ENCODE data around the gene FURIN. TPM values are rescaled to one million over a fixed set of nuclear protein-coding genes. Genes with fewer than 3 reads are reported as not detected.

The FURIN gene
- polyA plus RNA-seq, 1 of the 3 experiments (the other 2 are of a cell fraction), result 40.8 TPM

GRCh38 chr15:90911906-90912769 is 43.8 kb downstream of the FURIN start:
- CTCF ChIA-PET, result interaction anchor here (1.0 kb wide), 1 partner anchor 23 kb away, joined by 4 read pairs; the partner anchor contains the start of gene UNC45A
- Histone ChIP-seq H3K4me2 (no peak overlapping the region), H3K9me3 (no peaks in the 10 kb centered on the region), H3K79me2 (ENCODE audit: insufficient read depth) (no peaks in the 10 kb centered on the region), H3F3A (replicated peaks; ENCODE audit: insufficient read depth) (no peaks in the 10 kb centered on the region), H3K27me3 (ENCODE audit: insufficient read depth) (no peaks in the 10 kb centered on the region), H3K9ac (no peak overlapping the region), H2AFZ (ENCODE audit: low read depth) (no peak overlapping the region), H3K4me3 (ENCODE audit: low read depth in 2 of 2, low read length in 1 of 2) (no peak overlapping the region), H3K27ac (ENCODE audit: low read depth in 2 of 2, low read length in 1 of 2) (no peak overlapping the region), H4K20me1 (ENCODE audit: insufficient read depth) (no peaks in the 10 kb centered on the region), H3K9me2 (no peaks in the 10 kb centered on the region), H3K4me1 (ENCODE audit: control insufficient read depth in 1 of 2, insufficient read depth in 2 of 2, low read depth in 1 of 2, low read length in 1 of 2) (no peaks in the 10 kb centered on the region), H3K36me3 (replicated peaks in 1 of 2; ENCODE audit: control insufficient read depth in 1 of 2, insufficient read depth in 2 of 2, low read length in 1 of 2) (peaks cover 0 to 65% of the 10 kb centered on the region in 2 experiments)
- POLR2A ChIA-PET, result no interaction called here
- WGBS (ENCODE audit: low lambda C conversion rate), result 93% methylated on average over 14 of the region's 30 CpGs
- DNase-seq, result no peak
- TF ChIP-seq ZBTB33 (IDR thresholded peaks at IDR 0.05; ENCODE audit: borderline replicate concordance, low read depth), result no peak
- no peak for TF ChIP-seq EZH2phosphoT487 (IDR thresholded peaks at IDR 0.05; ENCODE audit: borderline replicate concordance, low read depth)
- no peak for TF ChIP-seq RXRA (IDR thresholded peaks at IDR 0.05; ENCODE audit: borderline replicate concordance, low read depth)
- no peak for TF ChIP-seq MEF2A (IDR thresholded peaks at IDR 0.05; ENCODE audit: borderline replicate concordance, low read depth)
- no peak for TF ChIP-seq FOSL2 (IDR thresholded peaks at IDR 0.05; ENCODE audit: borderline replicate concordance, low read depth)
- TF ChIP-seq, protein P1, sequence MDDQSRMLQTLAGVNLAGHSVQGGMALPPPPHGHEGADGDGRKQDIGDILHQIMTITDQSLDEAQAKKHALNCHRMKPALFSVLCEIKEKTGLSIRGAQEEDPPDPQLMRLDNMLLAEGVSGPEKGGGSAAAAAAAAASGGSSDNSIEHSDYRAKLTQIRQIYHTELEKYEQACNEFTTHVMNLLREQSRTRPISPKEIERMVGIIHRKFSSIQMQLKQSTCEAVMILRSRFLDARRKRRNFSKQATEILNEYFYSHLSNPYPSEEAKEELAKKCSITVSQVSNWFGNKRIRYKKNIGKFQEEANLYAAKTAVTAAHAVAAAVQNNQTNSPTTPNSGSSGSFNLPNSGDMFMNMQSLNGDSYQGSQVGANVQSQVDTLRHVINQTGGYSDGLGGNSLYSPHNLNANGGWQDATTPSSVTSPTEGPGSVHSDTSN (IDR thresholded peaks at IDR 0.05), result no peak
- no peak for TF ChIP-seq NFIC (IDR thresholded peaks at IDR 0.05; ENCODE audit: borderline replicate concordance)
- TF ChIP-seq USF1 (IDR thresholded peaks at IDR 0.05; ENCODE audit: borderline replicate concordance, low read depth), result no peak
- TF ChIP-seq, protein P2, sequence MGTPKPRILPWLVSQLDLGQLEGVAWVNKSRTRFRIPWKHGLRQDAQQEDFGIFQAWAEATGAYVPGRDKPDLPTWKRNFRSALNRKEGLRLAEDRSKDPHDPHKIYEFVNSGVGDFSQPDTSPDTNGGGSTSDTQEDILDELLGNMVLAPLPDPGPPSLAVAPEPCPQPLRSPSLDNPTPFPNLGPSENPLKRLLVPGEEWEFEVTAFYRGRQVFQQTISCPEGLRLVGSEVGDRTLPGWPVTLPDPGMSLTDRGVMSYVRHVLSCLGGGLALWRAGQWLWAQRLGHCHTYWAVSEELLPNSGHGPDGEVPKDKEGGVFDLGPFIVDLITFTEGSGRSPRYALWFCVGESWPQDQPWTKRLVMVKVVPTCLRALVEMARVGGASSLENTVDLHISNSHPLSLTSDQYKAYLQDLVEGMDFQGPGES (IDR thresholded peaks at IDR 0.05; ENCODE audit: low read depth, low read length), result no peak
- no peak for TF ChIP-seq GATA2 (CRISPR knock-in tag; IDR thresholded peaks at IDR 0.05)
- no peak for TF ChIP-seq USF2 (IDR thresholded peaks at IDR 0.05; ENCODE audit: borderline replicate concordance, low read depth, low read length)
- TF ChIP-seq POLR2AphosphoS5 (IDR thresholded peaks at IDR 0.05; ENCODE audit: low read depth, low read length), result no peak
